Testis (tissue), 3 donors: ENCODE measurements around the gene CHMP6. TPM values are rescaled to one million over a fixed set of nuclear protein-coding genes. Genes with fewer than 3 reads are reported as not detected.

Experiments
- DNase-seq: peaks from one replicate; pipeline ENCODE4 v3.0.0-alpha.2; 2019
- H3K27ac ChIP-seq, 2 donors: fragments of 200-600 bp; sonication (generic); one replicate each; pipeline ENCODE4 v1.5.1; 2019
- H3K27me3 ChIP-seq: fragments of 200-600 bp; sonication (generic); one replicate; pipeline ENCODE4 v1.5.1; 2019
- H3K36me3 ChIP-seq: fragments of 200-600 bp; sonication (generic); one replicate; pipeline ENCODE4 v1.5.1; 2017; ENCODE audit warnings: low read depth; ENCODE audit errors: missing control alignments
- H3K4me1 ChIP-seq: fragments of 200-600 bp; sonication (generic); one replicate; pipeline ENCODE4 v1.5.1; 2019
- H3K4me3 ChIP-seq, 2 donors: fragments of 200-600 bp; sonication (generic); one replicate each; pipeline ENCODE4 v1.5.1; 2017 to 2019
- H3K9me3 ChIP-seq: fragments of 200-600 bp; sonication (generic); one replicate; pipeline ENCODE4 v1.5.1; 2017
- POLR2A ChIP-seq: fragments of 450-650 bp; IDR thresholded peaks from one replicate; pipeline ENCODE4 v1.6.1; 2017; ENCODE audit warnings: antibody characterized with exemption, mild to moderate bottlenecking, moderate library complexity
- WGBS, 2 donors: methylation state at CpG; one replicate each; pipeline ENCODE4 v1.1.5; 2018; 5-methylcytosine and 5-hydroxymethylcytosine counted together
- intact Hi-C: fragments of 100-400 bp; cut with DNase I; formaldehyde crosslinking; loops from one replicate; pipeline ENCODE4 v1.15.1; 2023; ENCODE audit warnings: low total_unique reads
- polyA plus RNA-seq: library from polyadenylated mRNA; stranded (reverse); fragments of 350-450 nt; fragmentation: Illumina TruSeq; extraction: RNeasy Lipid Tissue Mini Kit (QIAGEN cat#74804); gene quantifications from one replicate; pipeline ENCODE4 v1.2.3, GENCODE V29; 2014; ENCODE audit warnings: low read depth, low replicate concordance; ENCODE audit not compliant: insufficient read depth
- total RNA-seq, 2 donors: library from RNA; depleted of rRNA; stranded (reverse); fragments of >200 nt; gene quantifications; one replicate each; pipeline ENCODE4 v1.2.3, GENCODE V29; 2016
- TF ChIP-seq, protein P1 (sequence below), 3 experiments: fragments of 450-650 bp in 2 of 3; fragments of 200-600 bp in 1 of 3; sonication (generic) in 1 of 3; IDR thresholded peaks; one replicate each; pipeline ENCODE4 v1.5.1; 2016 to 2019; ENCODE audit warnings: antibody characterized with exemption in 3 of 3, mild to moderate bottlenecking in 2 of 3, moderate library complexity in 1 of 3

CHMP6 gene
- total and polyA plus RNA-seq, 3 donors from 2014 or later = 18.5 to 29.8 (median 28.2) TPM

GRCh38 chr17:80968602-80969029 is 23.0 kb upstream of the CHMP6 start:
- 34 to 42% methylated on average over 13 to 17 of the region's 17 CpGs for WGBS, 2 donors
- H3K36me3 ChIP-seq = no peaks in the 10 kb centered on the region
- intact Hi-C loops = loop anchor here (10.0 kb wide), 1 partner anchor 104 kb away; no protein-coding TSS in a partner anchor
- DNase-seq = peak; percentile 71
- H3K4me3 ChIP-seq = no peak overlapping the region
- TF ChIP-seq POLR2A = no peak
- H3K4me1 ChIP-seq = peaks cover 25% of the 10 kb centered on the region
- H3K27me3 ChIP-seq = no peaks in the 10 kb centered on the region
- no peaks in the 10 kb centered on the region for H3K9me3 ChIP-seq
- no peak overlapping the region for H3K27ac ChIP-seq

- no peak for DNase-seq
- Histone ChIP-seq H3K27me3 (no peaks in the 10 kb centered on the region), H3K36me3 (no peaks in the 10 kb centered on the region), H3K27ac (no peak overlapping the region), H3K4me3 (no peak overlapping the region), H3K9me3 (no peaks in the 10 kb centered on the region), H3K4me1 (peaks cover 25% of the 10 kb centered on the region)
- no peak for TF ChIP-seq POLR2A
- TF ChIP-seq, protein P1, sequence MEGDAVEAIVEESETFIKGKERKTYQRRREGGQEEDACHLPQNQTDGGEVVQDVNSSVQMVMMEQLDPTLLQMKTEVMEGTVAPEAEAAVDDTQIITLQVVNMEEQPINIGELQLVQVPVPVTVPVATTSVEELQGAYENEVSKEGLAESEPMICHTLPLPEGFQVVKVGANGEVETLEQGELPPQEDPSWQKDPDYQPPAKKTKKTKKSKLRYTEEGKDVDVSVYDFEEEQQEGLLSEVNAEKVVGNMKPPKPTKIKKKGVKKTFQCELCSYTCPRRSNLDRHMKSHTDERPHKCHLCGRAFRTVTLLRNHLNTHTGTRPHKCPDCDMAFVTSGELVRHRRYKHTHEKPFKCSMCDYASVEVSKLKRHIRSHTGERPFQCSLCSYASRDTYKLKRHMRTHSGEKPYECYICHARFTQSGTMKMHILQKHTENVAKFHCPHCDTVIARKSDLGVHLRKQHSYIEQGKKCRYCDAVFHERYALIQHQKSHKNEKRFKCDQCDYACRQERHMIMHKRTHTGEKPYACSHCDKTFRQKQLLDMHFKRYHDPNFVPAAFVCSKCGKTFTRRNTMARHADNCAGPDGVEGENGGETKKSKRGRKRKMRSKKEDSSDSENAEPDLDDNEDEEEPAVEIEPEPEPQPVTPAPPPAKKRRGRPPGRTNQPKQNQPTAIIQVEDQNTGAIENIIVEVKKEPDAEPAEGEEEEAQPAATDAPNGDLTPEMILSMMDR (IDR thresholded peaks at IDR 0.05) = no peak
- WGBS, 2 donors = 38 to 40% methylated on average over 13 to 19 of the region's 20 CpGs
- intact Hi-C loops = loop anchor here (10.0 kb wide), 1 partner anchor 104 kb away; no protein-coding TSS in a partner anchor
Observed at GRCh38 chr17:80969030-80969673, 22.5 kb upstream of the CHMP6 start.

GRCh38 chr17:80969674-80970043 is 22.0 kb upstream of the CHMP6 start:
- Histone ChIP-seq H3K27me3 (no peaks in the 10 kb centered on the region), H3K4me3 (no peak overlapping the region), H3K4me1 (peaks cover 25% of the 10 kb centered on the region), H3K27ac (no peak overlapping the region), H3K9me3 (no peaks in the 10 kb centered on the region), H3K36me3 (no peaks in the 10 kb centered on the region)
- DNase-seq = no peak
- no peak for TF ChIP-seq POLR2A
- TF ChIP-seq, protein P1 (IDR thresholded peaks at IDR 0.05) = no peak
- WGBS, 2 donors = 90% methylated on average over 10 of the region's 10 CpGs; no CpG with 5 or more reads in 1 of the 2 donors
- intact Hi-C loops = loop anchor here (10.0 kb wide), 1 partner anchor 105 kb away; no protein-coding TSS in a partner anchor

DNA sequence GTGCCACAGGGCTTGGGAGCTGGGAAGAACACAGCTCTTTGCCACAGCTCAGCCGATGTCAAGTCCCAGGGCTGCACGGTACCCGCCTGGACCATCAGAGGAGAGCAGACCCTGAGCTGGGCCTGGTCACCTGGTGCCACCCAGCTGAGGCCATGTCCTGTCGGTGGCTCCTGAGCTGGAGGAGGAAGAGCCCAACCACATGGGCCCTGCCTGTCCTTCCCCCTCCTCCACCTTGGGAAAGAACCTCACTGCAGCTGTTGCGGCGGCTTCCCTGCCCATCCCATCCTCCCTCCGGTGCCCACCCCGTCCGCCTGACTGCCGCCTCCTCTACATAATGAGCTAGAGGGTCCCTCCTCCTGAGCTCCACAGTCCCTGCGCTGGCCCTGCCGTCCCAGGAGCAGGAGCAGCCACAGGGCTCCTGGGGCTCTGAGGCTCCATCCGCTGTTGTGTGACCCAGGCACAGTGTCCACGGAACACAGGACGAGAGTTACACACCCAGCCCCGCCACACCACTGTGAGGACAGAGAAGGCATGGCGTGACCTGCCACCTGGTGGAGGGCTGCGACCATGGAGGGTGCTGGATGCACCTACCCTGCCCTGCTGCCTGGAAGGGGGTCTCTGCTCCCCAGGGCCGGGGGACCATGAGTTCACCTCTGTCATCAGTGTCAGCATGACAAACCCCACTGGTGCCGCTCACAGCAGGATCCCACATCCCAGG is 21.4 kb upstream of the CHMP6 start:
- no peaks in the 10 kb centered on the region for H3K36me3 ChIP-seq
- no peak overlapping the region for H3K4me3 ChIP-seq
- H3K9me3 ChIP-seq = no peaks in the 10 kb centered on the region
- no peak for TF ChIP-seq POLR2A
- TF ChIP-seq, protein P1 (IDR thresholded peaks at IDR 0.05) = peak; percentile 37 to 55 (median 41)
- no peaks in the 10 kb centered on the region for H3K27me3 ChIP-seq
- peaks cover 25% of the 10 kb centered on the region for H3K4me1 ChIP-seq
- 56 to 92% methylated on average over 5 to 20 of the region's 20 CpGs for WGBS, 2 donors
- no peak overlapping the region for H3K27ac ChIP-seq
- intact Hi-C loops = no loop called here
- peak; percentile 55 for DNase-seq

DNA sequence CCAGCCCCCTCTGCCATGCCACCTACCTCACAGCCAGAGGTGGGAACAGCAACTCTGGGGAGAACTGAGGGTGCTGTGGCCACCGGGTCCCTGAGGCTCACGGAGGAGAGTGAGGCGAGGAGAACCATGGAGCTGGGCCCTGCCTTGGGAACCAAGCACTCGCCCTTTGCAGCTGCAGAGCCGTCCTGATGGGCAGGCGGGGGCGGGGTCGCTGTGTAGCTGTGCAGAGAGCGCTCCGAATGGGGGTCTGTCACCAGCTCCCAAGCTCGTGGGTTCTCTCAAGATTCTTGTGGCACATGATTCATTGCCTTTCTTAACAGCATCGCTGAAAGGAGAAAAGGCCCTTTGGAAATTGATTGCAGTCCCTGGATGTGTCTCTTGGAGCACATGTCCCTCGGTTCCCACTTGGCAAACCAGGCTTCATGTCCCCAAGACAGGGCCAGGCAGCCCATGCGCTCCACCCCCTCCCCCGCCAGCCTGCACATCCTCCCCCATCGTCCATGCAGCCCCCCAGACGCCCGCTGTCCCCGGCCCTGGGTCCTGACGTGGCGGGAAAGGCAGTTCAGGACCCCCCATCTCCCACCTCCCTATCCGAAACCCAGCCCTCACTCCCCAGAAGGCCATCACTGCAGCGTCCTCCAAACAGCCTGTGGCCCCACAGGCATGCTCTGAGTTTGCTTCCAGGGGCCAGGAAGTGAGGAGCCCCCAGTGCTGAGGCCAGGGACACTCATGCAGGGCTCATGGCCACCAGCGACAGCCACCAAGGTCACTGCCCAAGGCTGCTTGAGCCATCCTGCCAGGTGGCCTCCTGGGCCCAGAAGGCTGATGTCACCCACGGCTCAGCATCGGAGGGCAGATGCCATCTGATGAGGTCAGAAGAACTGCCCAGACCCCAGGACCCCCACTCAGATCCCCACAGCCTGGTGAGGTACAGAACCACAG is 20.6 kb upstream of the CHMP6 start:
- intact Hi-C loops = no loop called here
- no peak overlapping the region for H3K27ac ChIP-seq
- WGBS, 2 donors = 64 to 77% methylated on average over 19 to 26 of the region's 26 CpGs
- H3K4me3 ChIP-seq = no peak overlapping the region
- peaks cover 25% of the 10 kb centered on the region for H3K4me1 ChIP-seq
- DNase-seq = no peak
- no peaks in the 10 kb centered on the region for H3K27me3 ChIP-seq
- H3K9me3 ChIP-seq = no peaks in the 10 kb centered on the region
- H3K36me3 ChIP-seq = no peaks in the 10 kb centered on the region
- TF ChIP-seq, protein P1 (IDR thresholded peaks at IDR 0.05) = peak in 1 of 3 experiments; percentile 7
- no peak for TF ChIP-seq POLR2A
